ENCODE data around the gene CPNE9.

The CPNE9 gene

GRCh38 chr3:9778143-9779074 lies 74.8 kb downstream of the CPNE9 start:
- peak; percentile 51 for DNase-seq (ENCODE audit: low read depth)

- no peak for DNase-seq (ENCODE audit: low read depth)
These were observed 75.5 kb downstream of the CPNE9 start for GRCh38 chr3:9779075-9779593.

All from activated T-helper 9 cell treated with anti-CD3 and anti-CD28 coated beads, Interleukin-2, amount 50 U/mL, for 16 hours (primary cell).